Right cardiac atrium (tissue), 5 donors: ENCODE results near the gene AGBL4. TPM values are rescaled to one million over a fixed set of nuclear protein-coding genes. Genes with fewer than 3 reads are reported as not detected.

Experiments used
- ATAC-seq, 2 donors: fragments of 200-7000 bp; cut with Tn5 transposase; one replicate each; pipeline versions ENCODE4 v1.8.0 to v1.9.1; 2020; ENCODE audit warnings: moderate library complexity in 2 of 2, mild to moderate bottlenecking in 1 of 2
- DNase-seq, 3 donors: peaks; one replicate each; pipeline ENCODE4 v3.0.0-alpha.2; 2020
- H3K27ac ChIP-seq: one replicate; pipeline ENCODE4 v1.5.1; 2013; ENCODE audit warnings: mild to moderate bottlenecking, low read length, control low read depth, moderate library complexity
- H3K27me3 ChIP-seq: one replicate; pipeline ENCODE4 v1.6.1; 2013; ENCODE audit not compliant: control insufficient read depth, insufficient read depth
- H3K4me1 ChIP-seq: one replicate; pipeline ENCODE4 v1.6.1; 2013; ENCODE audit warnings: low read length; ENCODE audit not compliant: control insufficient read depth, insufficient read depth
- H3K4me3 ChIP-seq: one replicate; pipeline ENCODE4 v1.5.1; 2013; ENCODE audit warnings: low read length, control low read depth
- H3K9me3 ChIP-seq: one replicate; pipeline ENCODE4 v1.6.1; 2013; ENCODE audit warnings: low read length; ENCODE audit not compliant: control insufficient read depth
- WGBS: extraction: QIAGEN DNeasy Blood & Tissue Kit; methylation state at CpG from one replicate; pipeline ENCODE4 v1.1.7; 2013; 5-methylcytosine and 5-hydroxymethylcytosine counted together
- intact Hi-C, 4 donors: fragments of 100-400 bp; cut with DNase I; formaldehyde crosslinking; loops; one replicate each; pipeline versions ENCODE4 v1.11.0 to v1.14.0; 2022 to 2023
- polyA plus RNA-seq: library from polyadenylated mRNA; stranded (reverse); fragments of 200-250 nt; gene quantifications from one replicate; pipeline ENCODE4 v1.2.3, GENCODE V29; 2013
- total RNA-seq, 4 donors: library from RNA; stranded (reverse); fragmentation: NEBNext Ultra II Directional; extraction: Animal tissue kit (Norgen Biotek cat#: 25700); gene quantifications; one replicate each; pipeline ENCODE4 v1.2.1, GENCODE V29; 2021
- donor health status: healthy with polysubstance abuse.
- donor health status: DM: no; HTN: yes; CAD: no.
- donor health status: DM: no; HTN: no; CAD: no.
- donor health status: DM: no; HTN: yes; CAD: no; lungs with severe emphysema.
- donor health status: DM: yes; HTN: yes; CAD: no.

AGBL4 gene
- total and polyA plus RNA-seq, 5 donors: 1.1 to 4.3 (median 4.0) TPM

GRCh38 chr1:49183489-49183888 is 840.3 kb downstream of the AGBL4 start:
- intact Hi-C loops: no loop called here
- no peak overlapping the region for H3K4me3 ChIP-seq
- no peak for ATAC-seq

GRCh38 chr1:49181033-49181432 is 842.7 kb downstream of the AGBL4 start:
- no peak for ATAC-seq
- no peak for DNase-seq
- no peak overlapping the region for H3K4me3 ChIP-seq
- no peaks in the 10 kb centered on the region for H3K9me3 ChIP-seq
- no peak overlapping the region for H3K27ac ChIP-seq
- 86% methylated on average over 2 of the region's 2 CpGs for WGBS
- intact Hi-C loops: no loop called here
- H3K27me3 ChIP-seq: no peaks in the 10 kb centered on the region
- no peaks in the 10 kb centered on the region for H3K4me1 ChIP-seq

More at GRCh38 chr1:49183489-49183888, 840.3 kb downstream of the AGBL4 start:
- Histone ChIP-seq H3K9me3 (no peaks in the 10 kb centered on the region), H3K27ac (no peak overlapping the region), H3K27me3 (no peaks in the 10 kb centered on the region), H3K4me1 (no peaks in the 10 kb centered on the region)
- no peak for DNase-seq

GRCh38 chr1:49171941-49172593 is 851.7 kb downstream of the AGBL4 start:
- Histone ChIP-seq H3K9me3 (no peaks in the 10 kb centered on the region), H3K27me3 (no peaks in the 10 kb centered on the region), H3K4me3 (no peak overlapping the region), H3K27ac (no peak overlapping the region), H3K4me1 (no peaks in the 10 kb centered on the region)
- no peak for ATAC-seq
- whole genome bisulfite sequencing: 71% methylated on average over 2 of the region's 2 CpGs
- no peak for DNase-seq
- intact Hi-C loops: no loop called here

GRCh38 chr1:49166031-49166430 is 857.7 kb downstream of the AGBL4 start:
- DNase-seq (no peak), ATAC-seq (no peak)
- Histone ChIP-seq H3K9me3 (no peaks in the 10 kb centered on the region), H3K4me3 (no peak overlapping the region), H3K4me1 (no peaks in the 10 kb centered on the region), H3K27ac (no peak overlapping the region), H3K27me3 (no peaks in the 10 kb centered on the region)
- intact Hi-C loops: no loop called here
- 74% methylated on average over 2 of the region's 2 CpGs for WGBS

GRCh38 chr1:49163031-49163430 is 860.7 kb downstream of the AGBL4 start:
- WGBS: 38% methylated on average over 2 of the region's 2 CpGs
- no peak for ATAC-seq
- H3K27me3 ChIP-seq: no peaks in the 10 kb centered on the region
- H3K4me1 ChIP-seq: no peaks in the 10 kb centered on the region
- H3K4me3 ChIP-seq: no peak overlapping the region
- intact Hi-C loops: no loop called here
- H3K9me3 ChIP-seq: no peaks in the 10 kb centered on the region
- no peak for DNase-seq
- no peak overlapping the region for H3K27ac ChIP-seq

GRCh38 chr1:49160677-49161076 is 863.1 kb downstream of the AGBL4 start:
- ATAC-seq (no peak), DNase-seq (no peak)
- WGBS: 79% methylated on average over 6 of the region's 6 CpGs
- intact Hi-C loops: no loop called here
- no peaks in the 10 kb centered on the region for H3K27me3 ChIP-seq
- H3K27ac ChIP-seq: no peak overlapping the region
- H3K4me3 ChIP-seq: no peak overlapping the region
- H3K4me1 ChIP-seq: no peaks in the 10 kb centered on the region
- H3K9me3 ChIP-seq: no peaks in the 10 kb centered on the region

GRCh38 chr1:49136738-49137251 is 887.0 kb downstream of the AGBL4 start:
- no peak overlapping the region for H3K27ac ChIP-seq
- WGBS: 84% methylated on average over 1 of the region's 1 CpG
- intact Hi-C loops: no loop called here
- no peaks in the 10 kb centered on the region for H3K4me1 ChIP-seq
- H3K4me3 ChIP-seq: no peak overlapping the region
- no peaks in the 10 kb centered on the region for H3K9me3 ChIP-seq
- ATAC-seq (no peak), DNase-seq (no peak)
- H3K27me3 ChIP-seq: no peaks in the 10 kb centered on the region

GRCh38 chr1:49125746-49126145 is 898.0 kb downstream of the AGBL4 start:
- no peak for DNase-seq
- no peak for ATAC-seq
- H3K27ac ChIP-seq: no peak overlapping the region
- H3K9me3 ChIP-seq: no peaks in the 10 kb centered on the region
- intact Hi-C loops: no loop called here
- WGBS: 42% methylated on average over 1 of the region's 1 CpG
- H3K4me3 ChIP-seq: no peak overlapping the region
- H3K4me1 ChIP-seq: no peaks in the 10 kb centered on the region
- no peaks in the 10 kb centered on the region for H3K27me3 ChIP-seq

- Histone ChIP-seq H3K9me3 (no peaks in the 10 kb centered on the region), H3K27ac (no peak overlapping the region), H3K4me3 (no peak overlapping the region), H3K27me3 (no peaks in the 10 kb centered on the region), H3K4me1 (no peaks in the 10 kb centered on the region)
- DNase-seq (no peak), ATAC-seq (no peak)
- whole genome bisulfite sequencing: 88% methylated on average over 1 of the region's 1 CpG
- intact Hi-C loops: no loop called here
Measured at GRCh38 chr1:49111931-49112330, 911.8 kb downstream of the AGBL4 start.

GRCh38 chr1:49106445-49106844 is 917.3 kb downstream of the AGBL4 start:
- ATAC-seq (no peak), DNase-seq (no peak)
- H3K27ac ChIP-seq: no peak overlapping the region
- H3K9me3 ChIP-seq: no peaks in the 10 kb centered on the region
- intact Hi-C loops: no loop called here
- no peaks in the 10 kb centered on the region for H3K27me3 ChIP-seq
- H3K4me1 ChIP-seq: no peaks in the 10 kb centered on the region
- H3K4me3 ChIP-seq: no peak overlapping the region

- DNase-seq (no peak), ATAC-seq (no peak)
- no peak overlapping the region for H3K4me3 ChIP-seq
- H3K4me1 ChIP-seq: no peaks in the 10 kb centered on the region
- H3K27ac ChIP-seq: no peak overlapping the region
- intact Hi-C loops: no loop called here
- H3K9me3 ChIP-seq: no peaks in the 10 kb centered on the region
- no peaks in the 10 kb centered on the region for H3K27me3 ChIP-seq
- 55% methylated on average over 3 of the region's 3 CpGs for WGBS
Measured at GRCh38 chr1:49104575-49104974, 919.2 kb downstream of the AGBL4 start.

GRCh38 chr1:49102752-49103151 is 921.0 kb downstream of the AGBL4 start:
- intact Hi-C loops: no loop called here
- ATAC-seq: no peak
- H3K27me3 ChIP-seq: no peaks in the 10 kb centered on the region

More at GRCh38 chr1:49102752-49103151, 921.0 kb downstream of the AGBL4 start:
- Histone ChIP-seq H3K4me1 (no peaks in the 10 kb centered on the region), H3K4me3 (no peak overlapping the region), H3K9me3 (no peaks in the 10 kb centered on the region), H3K27ac (no peak overlapping the region)
- no peak for DNase-seq
